WTC11 (cell line): ENCODE measurements around the gene HIPK2. TPM values are rescaled to one million over a fixed set of nuclear protein-coding genes. Genes with fewer than 3 reads are reported as not detected.

Experiments
- ATAC-seq: fragments of 200-7000 bp; cut with Tn5 transposase; 2 replicates; pipeline ENCODE4 v1.10.0; 2021; ENCODE audit warnings: mild to moderate bottlenecking, moderate library complexity
- CTCF ChIA-PET: fragments of 300-600 bp; sonication (Branson Sonifier 250); formaldehyde crosslinking; loops from one replicate; lab custom pipeline; 2021; ENCODE audit warnings: antibody characterized with exemption; lab: Charles Lee
- POLR2A ChIA-PET: fragments of 350-600 bp; sonication (Branson Sonifier 250); formaldehyde crosslinking; loops from one replicate; lab custom pipeline; 2021; ENCODE audit warnings: antibody characterized with exemption; lab: Charles Lee
- DNase-seq: peaks from one replicate; pipeline ENCODE4 v3.0.0; 2021; ENCODE audit warnings: low spot score
- H3K27ac Mint-ChIP-seq: 2 replicates; pipeline ENCODE4 v1.8.0; 2021; ENCODE audit warnings: mixed read lengths
- H3K27me3 Mint-ChIP-seq: 2 replicates; pipeline ENCODE4 v1.8.0; 2021; ENCODE audit warnings: low read depth, mild to moderate bottlenecking, moderate library complexity, mixed read lengths
- H3K36me3 Mint-ChIP-seq: 2 replicates; pipeline ENCODE4 v1.8.0; 2021; ENCODE audit warnings: mixed read lengths
- H3K4me1 Mint-ChIP-seq: 2 replicates; pipeline ENCODE4 v1.8.0; 2022; ENCODE audit warnings: mixed read lengths
- H3K4me3 Mint-ChIP-seq: 2 replicates; pipeline ENCODE4 v1.8.0; 2021; ENCODE audit warnings: mild to moderate bottlenecking, moderate library complexity, mixed read lengths
- H3K9me3 Mint-ChIP-seq: 2 replicates; pipeline ENCODE4 v1.8.0; 2021; ENCODE audit warnings: mixed read lengths
- AR ChIP-seq: fragments of 250-450 bp; sonication (Bioruptor Pico); IDR thresholded peaks from 2 replicates; pipeline ENCODE4 v1.9.0; 2021; ENCODE audit warnings: mild to moderate bottlenecking
- GTF2I ChIP-seq: fragments of 250-450 bp; sonication (Bioruptor Pico); conservative IDR thresholded peaks from 2 replicates; pipeline ENCODE4 v1.4.0; 2021; ENCODE audit warnings: mild to moderate bottlenecking
- KAT7 ChIP-seq: sonication (generic); formaldehyde crosslinking; IDR thresholded peaks from 2 replicates; pipeline ENCODE4 v1.8.1; 2023; ENCODE audit warnings: missing genetic modification reagents, mild to moderate bottlenecking, borderline replicate concordance
- SMAD3 ChIP-seq: sonication (generic); formaldehyde crosslinking; IDR thresholded peaks from 2 replicates; pipeline ENCODE4 v1.8.0; 2022; ENCODE audit warnings: missing genetic modification reagents, mild to moderate bottlenecking, borderline replicate concordance
- TEAD1 ChIP-seq: sonication (generic); formaldehyde crosslinking; IDR thresholded peaks from 2 replicates; pipeline ENCODE4 v1.8.0; 2022; ENCODE audit warnings: mild to moderate bottlenecking, missing genetic modification reagents
- USF1 ChIP-seq: sonication (generic); formaldehyde crosslinking; IDR thresholded peaks from 2 replicates; pipeline ENCODE4 v1.8.0; 2022; ENCODE audit warnings: mild to moderate bottlenecking, missing genetic modification reagents
- ZNF232 ChIP-seq: sonication (generic); formaldehyde crosslinking; IDR thresholded peaks from 2 replicates; pipeline ENCODE4 v1.8.0; 2022; ENCODE audit warnings: mild to moderate bottlenecking, missing genetic modification reagents
- ZNF263 ChIP-seq: sonication (generic); formaldehyde crosslinking; IDR thresholded peaks from 2 replicates; pipeline ENCODE4 v1.8.1; 2022; ENCODE audit warnings: low read depth, mild to moderate bottlenecking, moderate library complexity, missing genetic modification reagents
- ZNF281 ChIP-seq: sonication (generic); formaldehyde crosslinking; IDR thresholded peaks from 2 replicates; pipeline ENCODE4 v1.8.0; 2023; ENCODE audit warnings: mild to moderate bottlenecking, missing genetic modification reagents
- ZNF396 ChIP-seq: fragments of 250-450 bp; sonication (Bioruptor Pico); IDR thresholded peaks from 2 replicates; pipeline ENCODE4 v1.8.0; 2021; ENCODE audit warnings: mild to moderate bottlenecking, moderate library complexity, borderline replicate concordance
- ZNF423 ChIP-seq: fragments of 250-450 bp; sonication (Bioruptor Pico); IDR thresholded peaks from 2 replicates; pipeline ENCODE4 v2.1.2; 2022; ENCODE audit warnings: mild to moderate bottlenecking, moderate library complexity
- ZNF532 ChIP-seq: fragments of 250-450 bp; sonication (Bioruptor Pico); IDR thresholded peaks from 2 replicates; pipeline ENCODE4 v1.9.0; 2021; ENCODE audit warnings: mild to moderate bottlenecking, borderline replicate concordance
- total RNA-seq: library from RNA; stranded (reverse); gene quantifications from 3 replicates; pipeline ENCODE4 v1.2.3, GENCODE V29; 2021

HIPK2 gene
- total RNA-seq, 1 experiment from 2014 or later: 25.3 TPM

- no peak overlapping the region for H3K27ac Mint-ChIP-seq
- H3K9me3 Mint-ChIP-seq: no peaks in the 10 kb centered on the region
- no peak for TF ChIP-seq USF1 (CRISPR knock-in tag)
- TF ChIP-seq ZNF281: no peak
- no peak for TF ChIP-seq ZNF423
- no peak for TF ChIP-seq TEAD1 (CRISPR knock-in tag)
- TF ChIP-seq ZNF232: no peak
- no peak for TF ChIP-seq ZNF263 (CRISPR knock-in tag)
- no peak for TF ChIP-seq ZNF532 (CRISPR knock-in tag)
- no peak for TF ChIP-seq AR (CRISPR knock-in tag)
- TF ChIP-seq SMAD3 (CRISPR knock-in tag): no peak
- TF ChIP-seq GTF2I (CRISPR knock-in tag): no peak
- TF ChIP-seq ZNF396: no peak
- TF ChIP-seq, all 79 proteins: peak for 0
- ATAC-seq: no peak
- POLR2A ChIA-PET: no interaction called here
- Mint-ChIP-seq H3K36me3 (no peaks in the 10 kb centered on the region), H3K4me3 (no peak overlapping the region), H3K4me1 (peaks cover 21% of the 10 kb centered on the region), H3K27me3 (no peaks in the 10 kb centered on the region)
- CTCF ChIA-PET: interaction anchor here (0.5 to 1.0 kb wide), 2 partner anchors 10 to 77 kb away, joined by 4 to 6 read pairs; no protein-coding TSS in a partner anchor
- DNase-seq: no peak
Measured at GRCh38 chr7:139747662-139748372, 30.0 kb downstream of the HIPK2 start.

- TF ChIP-seq KAT7 (CRISPR knock-in tag): no peak
- no peak overlapping the region for H3K27ac Mint-ChIP-seq
- DNase-seq: no peak
- ATAC-seq: no peak
- H3K27me3 Mint-ChIP-seq: no peaks in the 10 kb centered on the region
- no peak overlapping the region for H3K4me3 Mint-ChIP-seq
- ChIA-PET CTCF (interaction anchor here (1.0 to 2.5 kb wide), 2 partner anchors 9 to 128 kb away, joined by 4 to 10 read pairs; no protein-coding TSS in a partner anchor), POLR2A (no interaction called here)
- H3K9me3 Mint-ChIP-seq: no peaks in the 10 kb centered on the region
- no peaks in the 10 kb centered on the region for H3K36me3 Mint-ChIP-seq
- peaks cover 21% of the 10 kb centered on the region for H3K4me1 Mint-ChIP-seq
Measured at GRCh38 chr7:139746652-139747051, 31.1 kb downstream of the HIPK2 start.
